ENCODE data around the gene RTN4R. TPM values are rescaled to one million over a fixed set of nuclear protein-coding genes. Genes with fewer than 3 reads are reported as not detected.
"Not testable (repeated sequence)": the region's sequence is repeated elsewhere in the genome, so short reads cannot be mapped to it uniquely, and the experiment has no call there.

Gene RTN4R
- total RNA-seq, 4 donors from 2014 or later = 5.0 to 12.9 TPM; not detected in 2

DNA sequence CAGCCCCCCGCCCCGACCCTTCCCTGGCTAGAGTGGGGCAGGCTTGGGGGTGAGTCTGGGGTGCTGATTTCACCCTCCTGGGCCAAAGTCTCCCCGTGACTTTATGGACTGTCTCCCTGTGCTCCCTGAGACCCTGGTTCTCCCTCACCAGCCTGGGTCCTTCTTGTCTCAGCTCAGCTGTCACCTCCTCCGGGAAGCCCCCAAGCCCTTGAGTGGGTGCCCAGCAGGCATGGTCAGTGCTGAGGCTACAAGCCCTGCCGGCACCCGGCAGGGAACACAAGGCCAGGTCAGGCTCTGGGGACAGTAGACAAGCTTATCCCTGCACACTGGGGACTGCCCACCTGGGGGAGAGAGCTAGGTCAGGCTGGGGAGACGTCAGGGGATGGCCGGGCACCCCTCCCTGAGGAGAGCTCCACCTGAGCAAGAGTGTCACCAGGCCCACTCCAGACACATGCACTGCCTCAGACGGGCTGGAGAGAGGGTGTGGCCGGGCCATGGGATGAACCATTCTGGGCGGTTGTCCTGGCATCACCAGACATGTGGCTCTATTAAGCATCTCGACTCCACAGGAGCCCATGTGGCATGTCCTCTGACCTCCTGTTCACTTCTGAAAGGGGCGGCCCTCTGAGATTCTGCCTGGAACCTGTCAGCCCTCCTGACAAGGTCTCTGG lies 22.6 kb upstream of the RTN4R start:
- DNase-seq = no peak
- intact Hi-C loops (cut with DNase I; ENCODE audit: low total_unique reads) = no loop called here
- Histone ChIP-seq H3K4me1 (no peaks in the 10 kb centered on the region), H3K27ac (no peak overlapping the region), H3K27me3 (no peaks in the 10 kb centered on the region), H3K36me3 (no peaks in the 10 kb centered on the region), H3K9me3 (no peaks in the 10 kb centered on the region), H3K4me3 (no peak overlapping the region)
- TF ChIP-seq POLR2A (IDR thresholded peaks at IDR 0.05) = no peak
- TF ChIP-seq, protein P1, sequence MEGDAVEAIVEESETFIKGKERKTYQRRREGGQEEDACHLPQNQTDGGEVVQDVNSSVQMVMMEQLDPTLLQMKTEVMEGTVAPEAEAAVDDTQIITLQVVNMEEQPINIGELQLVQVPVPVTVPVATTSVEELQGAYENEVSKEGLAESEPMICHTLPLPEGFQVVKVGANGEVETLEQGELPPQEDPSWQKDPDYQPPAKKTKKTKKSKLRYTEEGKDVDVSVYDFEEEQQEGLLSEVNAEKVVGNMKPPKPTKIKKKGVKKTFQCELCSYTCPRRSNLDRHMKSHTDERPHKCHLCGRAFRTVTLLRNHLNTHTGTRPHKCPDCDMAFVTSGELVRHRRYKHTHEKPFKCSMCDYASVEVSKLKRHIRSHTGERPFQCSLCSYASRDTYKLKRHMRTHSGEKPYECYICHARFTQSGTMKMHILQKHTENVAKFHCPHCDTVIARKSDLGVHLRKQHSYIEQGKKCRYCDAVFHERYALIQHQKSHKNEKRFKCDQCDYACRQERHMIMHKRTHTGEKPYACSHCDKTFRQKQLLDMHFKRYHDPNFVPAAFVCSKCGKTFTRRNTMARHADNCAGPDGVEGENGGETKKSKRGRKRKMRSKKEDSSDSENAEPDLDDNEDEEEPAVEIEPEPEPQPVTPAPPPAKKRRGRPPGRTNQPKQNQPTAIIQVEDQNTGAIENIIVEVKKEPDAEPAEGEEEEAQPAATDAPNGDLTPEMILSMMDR (IDR thresholded peaks at IDR 0.05) = no peak

GRCh38 chr22:20290045-20290392 lies 21.9 kb upstream of the RTN4R start:
- intact Hi-C loops (cut with DNase I; ENCODE audit: low total_unique reads) = no loop called here
- H3K27ac ChIP-seq = no peak overlapping the region
- no peaks in the 10 kb centered on the region for H3K4me1 ChIP-seq
- no peak for DNase-seq
- no peaks in the 10 kb centered on the region for H3K9me3 ChIP-seq
- H3K4me3 ChIP-seq = no peak overlapping the region
- TF ChIP-seq, protein P1 (IDR thresholded peaks at IDR 0.05) = no peak
- H3K36me3 ChIP-seq = no peaks in the 10 kb centered on the region
- H3K27me3 ChIP-seq = no peaks in the 10 kb centered on the region

GRCh38 chr22:20289182-20290044 lies 21.3 kb upstream of the RTN4R start:
- intact Hi-C loops (cut with DNase I; ENCODE audit: low total_unique reads); H3K27me3 ChIP-seq; H3K36me3 ChIP-seq; H3K4me3 ChIP-seq; DNase-seq; H3K27ac ChIP-seq; H3K4me1 ChIP-seq; H3K9me3 ChIP-seq: not testable (repeated sequence)

DNA sequence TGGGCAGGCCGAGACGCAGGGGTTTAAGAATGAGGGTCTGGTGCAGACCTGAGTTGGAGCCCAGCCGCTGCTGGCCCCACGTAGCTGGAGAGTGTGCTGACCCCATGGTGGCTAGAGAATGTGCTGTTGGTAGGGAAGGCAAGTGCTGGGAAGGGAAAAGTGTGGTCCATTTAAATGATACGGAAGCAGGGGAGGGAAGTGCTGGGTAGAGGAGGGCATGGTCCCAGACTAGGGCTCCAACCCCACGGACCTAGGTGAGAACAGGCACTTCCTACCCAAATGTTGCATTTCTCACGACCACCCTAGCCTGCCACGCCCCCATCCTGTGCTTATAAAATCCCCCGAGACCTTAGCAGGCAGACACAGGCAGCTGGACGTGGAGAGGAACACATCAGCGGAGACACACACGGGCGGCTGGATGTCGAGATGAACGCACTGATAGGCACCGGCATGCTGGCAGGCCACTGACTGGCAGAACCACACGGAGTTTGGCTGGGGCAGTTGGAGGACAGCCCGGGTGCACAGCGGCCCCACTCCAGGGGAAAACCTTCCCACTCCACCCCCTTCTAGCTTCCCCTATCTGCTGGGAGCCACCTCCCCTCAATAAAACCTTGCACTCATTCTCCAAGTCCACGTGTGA lies 18.8 kb upstream of the RTN4R start:
- H3K27ac ChIP-seq; H3K4me3 ChIP-seq; H3K36me3 ChIP-seq; H3K9me3 ChIP-seq; H3K4me1 ChIP-seq; DNase-seq; H3K27me3 ChIP-seq; intact Hi-C loops (cut with DNase I; ENCODE audit: low total_unique reads): not testable (repeated sequence)

- H3K27me3 ChIP-seq; H3K27ac ChIP-seq; intact Hi-C loops (cut with DNase I; ENCODE audit: low total_unique reads); H3K4me3 ChIP-seq; H3K36me3 ChIP-seq; H3K4me1 ChIP-seq; H3K9me3 ChIP-seq; DNase-seq: not testable (repeated sequence)
These were observed 18.2 kb upstream of the RTN4R start for GRCh38 chr22:20286312-20286660.

DNA sequence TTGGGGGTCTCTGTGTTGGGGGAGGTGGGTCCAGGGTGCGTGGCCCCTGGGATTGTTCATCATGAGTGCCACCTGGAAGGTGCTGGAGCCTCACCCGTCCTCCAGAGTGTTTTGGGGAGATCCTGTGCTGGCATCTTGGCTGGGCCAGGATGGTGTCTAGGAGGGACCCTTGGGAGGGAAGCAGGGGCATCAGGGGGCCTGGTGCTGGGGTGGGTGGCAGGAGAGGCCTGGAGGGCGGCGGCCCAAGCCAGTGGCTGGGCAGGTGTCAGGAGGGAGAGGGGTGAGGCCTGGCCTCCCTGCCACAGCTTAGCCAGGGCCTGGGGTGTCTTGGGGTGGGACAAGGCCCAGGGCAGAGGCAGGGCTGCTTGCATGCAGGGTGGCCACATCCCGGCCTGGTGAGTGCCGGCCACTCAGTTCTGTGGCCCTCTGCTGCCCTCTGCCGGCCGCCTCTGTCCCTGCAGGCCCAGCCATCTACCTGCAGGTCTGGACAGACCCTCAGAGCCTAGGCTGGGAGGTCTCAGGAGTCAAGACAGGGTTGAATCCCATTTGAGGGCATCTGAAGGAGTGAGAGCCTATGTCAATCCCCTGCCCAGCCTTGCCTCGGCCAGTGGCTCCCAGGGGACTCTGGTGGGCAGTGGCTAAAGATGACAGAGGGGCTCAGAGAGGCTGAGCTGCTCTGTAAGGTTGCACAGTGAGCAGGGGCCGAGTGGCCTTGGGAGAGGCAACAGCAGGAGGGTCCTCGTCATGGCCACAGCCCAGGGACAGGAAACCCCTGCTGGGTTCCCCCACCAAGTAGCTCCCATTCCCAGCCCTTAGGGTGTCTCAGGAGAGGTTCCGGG lies 17.6 kb upstream of the RTN4R start:
- H3K9me3 ChIP-seq; intact Hi-C loops (cut with DNase I; ENCODE audit: low total_unique reads); H3K4me3 ChIP-seq; H3K4me1 ChIP-seq; H3K36me3 ChIP-seq; H3K27me3 ChIP-seq; H3K27ac ChIP-seq: not testable (repeated sequence)
- TF ChIP-seq, protein P1 (IDR thresholded peaks at IDR 0.05) = peak; percentile 21 to 79 (median 74)
- DNase-seq = peak; percentile 72 to 84

Measured in uterus (tissue), 4 donors.